Stimulated activated CD8-positive, alpha-beta memory T cell treated with anti-CD3 and anti-CD28 coated beads, Interleukin-4, amount 100 ng/mL, for 48 hours (primary cell): Measurements from ENCODE around the gene ECD.

ENCODE experiments used
- DNase-seq: peaks from one replicate; pipeline ENCODE4 v3.0.0-alpha.2; 2020

ECD gene

DNA sequence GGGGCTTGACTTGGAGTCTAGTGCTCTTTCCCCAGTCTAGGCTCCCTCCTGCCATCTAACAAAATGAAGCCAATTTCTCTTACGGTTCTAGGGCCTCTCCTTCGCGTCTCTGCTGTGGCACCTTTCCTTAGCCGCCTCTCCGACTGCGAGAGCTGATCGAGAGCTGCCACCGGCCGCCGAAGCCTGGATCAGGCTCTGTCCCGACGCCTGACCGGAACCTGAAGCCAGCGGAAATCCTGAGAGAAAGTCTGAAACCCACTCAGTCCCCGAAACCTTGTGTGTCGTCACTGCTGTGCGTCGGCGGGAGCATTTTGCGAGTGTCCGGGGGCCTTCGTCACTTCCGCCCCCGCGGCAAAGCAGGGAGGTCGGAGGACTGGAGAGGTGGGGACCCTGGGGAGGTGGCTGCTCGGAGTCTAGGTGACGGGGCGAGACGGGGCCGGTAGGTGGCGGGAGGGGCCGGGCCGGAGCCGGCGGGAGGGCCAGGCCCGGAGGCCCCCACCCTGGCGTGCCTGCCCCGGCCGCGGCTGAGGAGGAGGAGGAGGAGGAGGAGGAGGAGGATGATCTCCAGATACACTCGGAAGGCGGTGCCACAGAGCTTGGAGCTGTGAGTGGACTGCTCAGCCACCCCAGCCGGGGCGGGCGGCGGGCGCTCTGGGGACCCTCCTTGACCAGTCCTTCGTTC lies at the start of gene ECD, which contains the start of gene FAM149B1:
Gene ECD (minus strand): TSS at position 226 of the 682 bp plus-strand sequence. CDS start 4,071 bp downstream, outside the sequence.
Gene FAM149B1 (plus strand): TSS at position 337 of the 682 bp plus-strand sequence. CDS start 221 bp downstream, at position 558.
- peak; percentile 97 for DNase-seq

DNA sequence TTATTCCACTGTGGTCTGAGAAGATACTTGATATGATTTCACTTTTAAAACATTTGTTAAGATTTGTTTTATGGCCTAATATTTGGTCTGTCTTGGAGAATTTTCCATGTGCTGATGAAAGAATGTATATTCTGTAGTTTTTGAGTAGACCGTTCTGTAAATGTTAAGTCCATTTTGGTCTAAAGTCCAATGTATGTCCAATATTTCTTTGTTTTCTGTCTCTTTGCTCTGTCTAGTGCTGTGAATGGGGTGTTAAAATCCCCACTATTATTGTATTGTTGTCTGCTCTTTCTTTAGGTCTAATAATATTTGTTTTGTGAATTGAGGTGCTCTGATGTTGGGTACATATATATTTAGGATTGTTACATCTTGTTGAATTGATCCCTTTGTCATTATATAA lies 47.9 kb upstream of the ECD start:
- no peak for DNase-seq

DNA sequence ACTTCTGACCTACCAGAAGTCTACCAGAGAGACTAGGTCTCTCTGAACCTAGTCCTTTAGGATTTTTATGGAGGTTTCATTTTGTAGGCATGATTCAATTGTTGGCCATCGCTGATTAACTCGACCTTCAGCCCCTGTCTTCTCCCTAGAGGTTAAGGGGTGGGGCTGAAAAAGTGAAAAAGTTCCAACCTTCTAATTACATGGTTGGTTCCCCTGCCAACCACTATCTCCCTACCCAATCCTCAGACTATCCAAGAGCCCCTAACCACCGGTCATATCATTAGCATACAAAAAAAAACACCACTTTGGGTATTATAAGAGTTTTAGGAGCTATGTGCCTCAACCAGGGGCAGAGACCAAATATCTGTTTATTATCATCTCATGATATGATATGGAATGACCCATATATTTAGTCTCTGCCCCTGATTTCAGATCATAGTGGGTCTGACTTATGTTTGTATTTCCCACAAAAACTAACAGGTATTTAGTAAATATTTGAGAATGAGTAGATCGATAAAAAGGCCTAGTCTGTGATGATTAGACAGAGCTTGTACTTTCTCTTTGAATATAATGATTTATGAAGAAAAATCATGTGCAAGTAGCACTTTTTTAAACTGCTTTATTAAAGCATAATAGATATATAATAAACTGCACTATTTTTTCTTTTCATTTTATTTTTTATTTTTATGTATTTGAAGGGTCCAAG lies 43.5 kb upstream of the ECD start:
- DNase-seq = no peak

DNA sequence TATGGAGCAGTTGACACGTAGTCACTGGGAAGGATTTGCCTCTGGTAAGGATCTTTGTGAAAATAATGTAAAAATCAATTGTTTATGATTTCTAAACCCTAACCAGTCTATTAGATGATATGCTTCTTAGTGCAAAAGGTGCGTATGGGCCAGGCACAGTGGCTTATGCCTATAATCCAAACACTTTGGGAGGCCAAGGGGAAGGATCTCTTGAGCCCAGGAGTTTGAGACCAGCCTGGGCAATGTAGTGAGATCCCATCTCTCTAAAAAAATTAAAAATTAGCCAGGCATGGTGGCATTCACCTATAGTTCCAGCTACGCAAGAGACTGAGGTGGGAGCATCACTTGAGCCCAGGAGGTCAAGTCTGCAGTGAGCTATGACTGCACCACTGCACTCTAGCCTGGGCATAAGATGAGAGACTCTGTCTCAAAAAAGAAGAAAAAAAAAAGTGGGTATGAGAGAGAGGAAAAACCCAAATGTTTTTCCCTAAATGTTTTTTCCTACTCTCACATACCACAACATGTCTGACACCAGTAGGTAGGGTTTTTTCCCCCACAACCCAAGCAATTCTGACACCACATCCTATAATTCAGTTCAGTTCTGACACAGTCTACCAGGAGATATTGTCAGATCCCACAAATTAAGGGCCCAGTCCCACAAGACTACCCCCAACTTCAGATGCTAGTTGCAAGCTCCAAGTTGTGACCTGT lies 42.7 kb upstream of the ECD start:
- no peak for DNase-seq

- DNase-seq = no peak
Measured at GRCh38 chr10:73209705-73210104, 41.9 kb upstream of the ECD start.

GRCh38 chr10:73207883-73208282 lies 40.1 kb upstream of the ECD start:
- DNase-seq = no peak

DNA sequence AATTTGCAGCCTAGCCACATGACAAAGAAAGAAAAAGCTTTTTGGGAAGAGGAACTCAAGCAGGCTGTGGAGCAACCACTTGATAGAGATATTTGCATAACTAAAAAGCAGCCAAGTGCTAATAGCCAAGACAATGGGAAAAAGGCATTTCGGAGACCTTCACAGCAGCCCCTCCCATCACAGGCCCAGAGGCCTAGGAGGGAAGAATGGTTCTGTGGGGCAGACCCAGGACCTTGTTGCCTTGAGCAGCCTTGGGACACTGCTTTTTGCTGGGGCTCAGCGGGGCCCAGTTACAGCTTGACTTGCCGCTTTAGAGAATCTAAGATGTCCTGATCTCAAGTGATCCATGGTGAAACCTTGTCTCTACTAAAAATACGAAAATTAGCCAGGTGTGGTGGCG lies 38.6 kb upstream of the ECD start:
- no peak for DNase-seq

DNA sequence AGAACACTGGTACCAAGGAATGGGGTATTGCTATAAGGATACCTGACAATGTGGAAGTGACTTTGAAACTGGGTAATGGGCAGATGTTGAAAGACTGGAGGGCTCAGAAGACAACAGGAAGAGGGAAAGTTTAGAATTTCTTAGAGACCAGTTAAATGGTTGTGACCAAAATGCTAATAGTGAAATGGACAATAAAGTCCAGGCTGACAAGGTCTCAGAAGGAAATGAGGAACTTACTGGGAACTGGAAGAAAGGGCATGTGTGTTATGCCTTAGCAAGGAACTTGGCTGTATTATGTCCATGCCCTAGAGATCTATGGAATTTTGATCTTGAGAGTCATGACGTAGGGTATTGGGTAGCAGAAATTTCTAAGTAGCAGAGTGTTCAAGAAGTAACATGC lies 38.1 kb upstream of the ECD start:
- no peak for DNase-seq

DNA sequence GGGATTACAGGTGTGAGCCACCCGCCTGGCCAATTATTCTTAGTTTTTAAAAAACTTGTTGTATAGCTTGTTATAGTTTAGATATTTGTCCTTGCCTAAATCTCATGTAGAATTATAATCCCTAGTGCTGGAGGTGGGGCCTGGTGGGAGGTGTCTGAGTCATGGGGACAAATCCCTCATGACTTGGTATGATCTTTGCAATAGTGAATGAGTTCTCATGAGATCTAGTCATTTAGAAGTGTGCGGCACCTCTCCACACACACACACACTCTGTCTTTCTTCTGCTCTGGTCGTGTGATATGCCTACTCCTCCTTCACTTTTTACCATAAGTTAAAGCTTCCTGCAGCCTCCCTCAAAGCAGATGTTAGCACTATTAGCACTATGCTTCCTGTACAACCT lies 37.3 kb upstream of the ECD start:
- DNase-seq = no peak

DNA sequence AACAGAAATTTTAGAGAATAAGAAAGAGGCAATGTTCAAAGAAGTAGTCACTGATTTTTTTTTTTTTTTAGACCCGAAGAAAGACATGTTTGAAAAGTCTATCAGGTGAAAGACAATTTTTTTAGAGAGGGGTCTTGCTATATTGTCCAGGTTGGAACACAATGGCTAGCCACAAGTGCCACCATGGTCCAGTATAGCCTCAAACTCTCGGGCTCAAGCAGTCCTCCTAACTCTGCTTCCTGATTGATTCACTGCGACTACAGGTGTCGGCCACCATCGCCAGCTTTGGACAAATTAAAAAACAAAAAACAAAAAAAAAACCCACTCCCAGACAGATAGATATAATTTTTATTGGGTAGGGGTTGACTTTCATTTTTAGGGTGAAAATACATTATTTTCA lies 22.4 kb upstream of the ECD start:
- no peak for DNase-seq

DNA sequence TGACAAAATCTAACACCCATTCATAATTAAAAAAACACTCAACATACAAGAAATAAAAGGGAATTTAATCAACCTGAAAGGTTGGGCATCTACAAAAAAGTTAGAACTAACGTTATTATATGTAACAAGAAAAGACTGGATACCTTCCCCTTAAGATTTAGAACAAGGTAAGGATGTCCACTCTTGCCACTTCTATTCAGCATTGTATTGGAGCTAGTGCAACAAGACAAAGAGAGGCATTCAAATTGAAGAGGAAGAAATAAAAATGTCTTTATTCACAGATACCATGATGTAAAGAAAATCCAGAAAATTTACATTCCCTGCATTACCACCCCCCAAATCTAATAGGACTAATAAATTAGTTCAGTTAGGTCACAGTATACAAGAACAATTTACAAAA lies 18.5 kb upstream of the ECD start:
- no peak for DNase-seq

DNA sequence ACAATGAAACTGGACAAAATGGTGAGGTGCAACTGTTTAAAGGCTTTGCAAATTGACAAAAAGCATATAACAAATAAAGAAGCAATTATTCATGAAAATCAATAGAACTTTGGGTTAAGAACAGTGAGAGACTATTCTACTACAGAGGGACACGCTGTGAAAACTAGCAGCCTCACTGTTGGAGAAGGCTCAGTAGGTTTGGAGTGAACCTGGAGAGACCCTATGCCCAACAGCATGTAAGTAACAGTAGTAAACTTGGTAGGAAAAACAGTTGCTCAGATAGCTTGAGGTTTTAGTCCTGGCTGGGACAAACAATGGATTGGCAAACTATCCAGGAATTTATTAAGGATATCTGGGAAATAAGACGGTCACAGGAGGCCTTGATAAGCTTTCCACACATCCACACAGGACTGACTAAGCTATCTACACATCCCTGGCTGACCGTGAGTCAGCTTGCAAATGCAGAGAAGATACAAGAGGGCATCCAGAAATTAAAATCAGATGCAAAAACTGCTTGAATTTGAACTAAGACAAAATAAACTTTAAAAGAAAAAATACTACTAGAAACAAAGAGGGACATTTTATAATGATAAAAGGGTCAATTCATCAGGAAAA lies 16.0 kb upstream of the ECD start:
- no peak for DNase-seq

DNA sequence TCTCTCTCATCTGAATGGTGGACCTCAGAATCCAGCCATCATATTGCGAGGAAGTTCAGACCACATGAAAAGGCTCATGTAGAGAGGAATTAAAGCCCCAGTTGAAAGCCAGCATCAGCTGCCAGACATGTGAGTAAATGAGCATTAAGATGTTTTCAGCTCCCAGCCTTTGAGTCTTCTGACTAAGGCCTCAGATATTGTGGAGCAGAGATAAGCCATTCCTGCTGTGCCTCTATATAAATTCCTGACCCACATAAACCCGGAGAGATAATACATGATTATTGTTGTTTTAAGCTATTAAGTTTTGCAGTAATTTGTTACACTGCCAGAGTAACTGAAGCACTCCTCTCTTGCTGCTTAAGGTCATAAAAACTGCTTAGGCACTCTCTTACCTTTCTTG lies 14.8 kb upstream of the ECD start:
- no peak for DNase-seq

DNA sequence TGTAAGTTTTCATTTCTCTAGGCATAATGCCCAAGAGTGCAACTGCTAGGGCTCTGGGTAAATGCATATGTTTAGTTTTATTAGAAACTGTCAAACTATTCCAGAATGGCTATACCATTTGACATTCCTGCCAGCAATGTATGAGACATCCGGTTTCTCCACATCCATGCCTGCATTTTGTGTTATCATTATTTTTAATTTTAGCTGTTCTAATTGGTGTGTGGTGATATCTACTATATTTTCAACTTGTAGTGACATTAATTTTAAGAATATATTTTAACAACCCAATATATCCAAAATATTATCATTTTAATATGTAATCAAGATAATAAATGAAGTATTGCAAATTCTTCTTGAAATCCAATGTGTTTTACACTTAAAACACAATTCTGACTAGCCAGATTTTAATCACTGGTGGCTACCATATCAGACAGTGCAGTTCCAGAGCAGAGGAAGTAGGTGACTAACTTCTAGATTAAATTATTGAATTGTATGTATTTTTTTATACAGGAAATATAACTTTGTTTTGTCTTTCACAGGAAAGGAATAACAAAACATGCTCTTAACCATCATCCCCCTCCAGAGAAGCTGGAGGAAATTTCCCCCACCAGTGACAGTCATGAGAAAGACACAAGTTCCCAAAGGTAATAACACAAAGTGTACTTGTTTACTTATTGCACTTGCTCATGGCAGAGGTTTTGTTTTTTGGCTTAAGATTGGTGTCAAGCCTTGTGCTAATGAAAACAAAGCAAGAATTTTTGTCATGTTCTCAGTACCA lies 6.5 kb upstream of the ECD start:
- DNase-seq = no peak

GRCh38 chr10:73172867-73173266 lies 5.1 kb upstream of the ECD start:
- DNase-seq = no peak

GRCh38 chr10:73169320-73169719 lies 1.5 kb upstream of the ECD start:
- DNase-seq = no peak

GRCh38 chr10:73168465-73168803 lies 626 bp upstream of the ECD start:
- DNase-seq = no peak

- DNase-seq = no peak
Measured at GRCh38 chr10:73167458-73167782, 388 bp downstream of the ECD start.

DNA sequence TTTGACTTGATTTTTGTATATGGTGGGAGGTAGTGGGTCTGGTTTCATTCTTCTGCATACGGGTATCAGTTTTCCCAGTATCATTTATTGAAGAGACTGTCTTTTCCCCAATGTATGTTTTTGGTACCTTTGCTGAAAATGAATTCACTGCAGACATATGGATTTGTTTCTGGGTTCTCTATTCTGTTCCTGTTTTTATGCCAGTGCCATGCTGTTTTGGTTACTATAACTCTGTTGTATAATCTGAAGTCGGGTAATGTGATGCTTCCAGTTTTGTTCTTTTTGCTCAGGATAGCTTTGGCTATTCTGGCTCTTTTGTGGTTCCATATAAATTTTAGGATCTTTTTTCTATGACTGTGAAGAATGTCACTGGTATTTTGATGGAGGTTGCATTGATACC lies 836 bp downstream of the ECD start:
- DNase-seq = no peak

DNA sequence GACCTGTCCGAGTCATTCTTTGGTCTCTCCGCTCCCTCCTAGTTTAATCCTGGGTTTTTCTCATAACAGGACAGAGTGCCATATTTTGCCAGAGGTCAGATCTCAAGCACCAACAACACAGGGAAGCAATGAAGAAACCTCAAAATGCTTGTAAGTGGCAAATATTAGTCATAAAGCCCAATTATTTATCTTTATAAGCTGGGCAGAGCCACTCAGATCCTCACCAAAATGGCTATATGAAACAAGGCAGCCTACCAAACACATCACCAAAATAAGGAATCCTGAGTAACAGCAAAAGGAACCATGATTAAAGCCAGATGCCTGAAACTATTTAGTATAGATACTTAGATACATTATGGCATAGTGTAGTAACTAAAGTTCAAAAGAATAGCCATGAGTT lies 4.7 kb downstream of the ECD start:
- no peak for DNase-seq

DNA sequence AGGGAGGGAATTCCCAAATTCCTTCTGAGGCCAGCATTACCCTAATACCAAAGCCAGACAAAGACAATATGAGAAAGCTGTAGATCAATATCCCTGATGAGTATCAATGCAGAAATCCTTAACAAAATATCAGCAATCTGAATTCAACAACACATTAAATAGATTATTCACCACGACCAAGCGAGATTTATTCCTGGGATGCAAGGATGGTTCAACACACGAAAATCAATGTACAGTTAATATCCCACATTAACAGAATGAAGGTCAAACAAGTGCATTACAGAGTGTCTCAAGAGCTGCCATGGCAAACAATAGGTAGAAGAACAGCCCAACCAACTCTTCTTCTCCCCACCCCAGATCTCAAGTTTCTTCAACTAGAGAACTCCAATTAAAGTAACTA lies 6.1 kb downstream of the ECD start:
- no peak for DNase-seq

GRCh38 chr10:73161079-73161478 lies 6.7 kb downstream of the ECD start:
- no peak for DNase-seq

DNA sequence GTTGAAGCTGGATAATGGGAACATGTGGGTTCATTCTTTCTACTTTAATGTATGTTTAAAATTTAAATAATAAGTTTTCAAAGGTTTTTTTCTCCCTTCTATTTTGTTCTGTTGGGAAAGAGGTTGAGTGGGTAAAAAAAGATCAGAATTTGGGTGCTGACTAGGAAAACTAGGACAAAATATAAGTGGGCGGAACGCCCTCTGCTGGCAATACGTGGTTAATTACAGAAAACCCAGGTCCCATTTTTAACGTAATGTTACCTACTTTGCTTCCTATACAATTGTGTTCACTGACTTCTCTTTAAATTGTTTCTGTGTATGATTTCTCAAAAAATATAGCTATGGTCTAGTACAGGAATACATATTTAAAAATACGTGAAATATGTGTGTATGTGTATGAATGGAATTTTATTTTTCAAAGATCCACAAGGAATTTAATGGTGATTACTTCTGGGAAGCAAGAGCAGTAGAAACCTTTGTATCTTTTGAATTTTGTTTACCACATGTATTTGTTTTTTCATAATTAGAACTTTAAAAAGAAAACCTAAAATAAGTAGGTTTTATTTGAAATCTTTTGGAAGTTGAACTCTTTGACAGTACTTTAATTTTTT lies 8.7 kb downstream of the ECD start:
- peak; percentile 72 for DNase-seq
